ENCODE data around the gene AGBL1.
A peak's percentile ranks its signal among the peaks of the same experiment; 100 is the strongest.

The AGBL1 gene

GRCh38 chr15:86317384-86317740 lies 237.7 kb downstream of the AGBL1 start:
- no peak for DNase-seq (ENCODE audit: low read depth in 3 of 3)

GRCh38 chr15:86322629-86323028 lies 243.0 kb downstream of the AGBL1 start:
- DNase-seq (ENCODE audit: low read depth in 3 of 3), result no peak

DNA sequence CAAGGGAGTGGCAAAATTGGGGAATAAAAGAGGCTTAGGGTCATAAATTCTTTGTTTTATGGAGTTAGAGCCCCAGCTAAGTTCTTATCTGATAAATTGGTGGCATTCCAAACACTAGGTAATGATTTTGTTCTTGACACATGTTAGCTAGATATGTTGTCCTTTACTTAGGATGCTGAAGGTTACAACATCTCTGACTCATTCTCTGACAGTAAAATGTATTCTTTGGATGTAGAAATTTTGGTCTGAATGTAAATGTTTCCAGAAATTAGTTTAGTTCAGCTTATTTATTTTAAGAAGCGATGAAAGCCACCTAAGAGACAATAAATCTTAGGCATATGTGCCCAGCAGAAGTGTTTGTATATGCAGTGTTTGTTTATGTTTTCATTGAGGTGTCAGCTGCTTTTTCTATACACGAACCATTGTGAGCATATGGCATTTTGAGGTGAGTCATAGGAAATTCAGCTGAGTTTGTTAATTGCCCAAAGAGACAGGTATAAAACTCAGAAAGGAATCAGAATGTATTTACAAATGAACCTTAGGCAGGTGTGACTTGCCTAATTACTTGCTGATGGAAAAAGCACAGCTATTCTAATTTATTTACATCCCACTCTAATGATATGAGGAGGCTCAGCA lies 247.7 kb downstream of the AGBL1 start:
- DNase-seq (ENCODE audit: low read depth in 3 of 3), result no peak

GRCh38 chr15:86328658-86329057 lies 249.0 kb downstream of the AGBL1 start:
- no peak for DNase-seq (ENCODE audit: low read depth in 3 of 3)

DNA sequence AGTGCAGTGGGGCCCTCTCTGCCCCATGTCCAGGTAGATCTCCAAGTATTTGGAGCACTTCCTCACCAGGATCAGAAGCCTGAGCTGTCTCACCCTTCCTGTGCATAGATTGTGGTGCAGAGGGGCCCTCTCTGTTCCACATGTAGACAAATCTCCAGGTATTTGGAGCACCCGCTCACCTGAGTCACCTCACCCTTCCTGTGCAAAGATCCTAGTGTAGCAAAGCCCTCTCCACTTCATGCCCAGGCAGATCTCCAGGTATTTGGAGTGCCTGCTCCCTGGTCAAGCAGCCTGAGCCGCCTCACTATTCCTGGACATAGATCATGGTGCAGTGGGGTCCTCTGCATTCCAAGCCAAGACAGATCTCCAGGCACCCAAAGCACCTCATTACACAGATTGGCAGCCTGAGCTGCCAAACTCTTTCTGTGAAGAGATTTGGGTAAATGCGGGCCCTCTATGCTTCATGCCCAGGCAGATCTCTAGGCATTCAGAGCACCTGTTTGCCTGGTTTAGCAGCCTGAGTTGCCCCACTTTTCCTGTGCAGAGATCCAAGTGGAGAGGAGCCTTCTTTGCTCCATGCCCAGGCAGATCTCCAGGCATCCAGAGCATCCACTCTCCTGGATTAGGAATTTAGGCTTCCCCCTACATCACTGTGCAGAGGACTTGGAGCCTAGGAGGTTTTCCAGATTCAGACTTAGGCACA lies 249.8 kb downstream of the AGBL1 start:
- no peak for DNase-seq (ENCODE audit: low read depth in 3 of 3)

GRCh38 chr15:86333819-86334218 lies 254.1 kb downstream of the AGBL1 start:
- DNase-seq (ENCODE audit: low read depth in 3 of 3), result no peak

- DNase-seq (ENCODE audit: low read depth in 3 of 3), result peak in 1 of 3 donors; percentile 5
Observed at GRCh38 chr15:86336051-86336788, 256.5 kb downstream of the AGBL1 start.

DNA sequence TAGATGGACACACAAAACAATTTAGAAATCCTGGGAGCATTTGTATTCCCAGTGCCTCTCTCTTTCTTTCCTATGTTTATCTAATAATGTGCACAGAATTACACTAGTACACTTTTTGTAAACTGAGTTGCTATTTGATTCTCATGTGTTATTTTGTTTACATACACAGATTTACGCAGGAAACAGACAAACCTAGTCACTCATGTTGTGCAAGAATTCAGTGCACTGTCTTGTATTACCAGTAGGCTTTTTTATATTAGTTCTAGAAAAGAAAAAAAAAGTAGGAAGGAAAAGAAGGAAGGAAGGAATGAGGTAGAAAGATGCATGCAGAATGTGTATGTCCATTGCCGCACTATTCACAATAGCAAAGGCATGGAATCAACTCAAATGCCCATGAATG lies 257.4 kb downstream of the AGBL1 start:
- DNase-seq (ENCODE audit: low read depth in 3 of 3), result no peak

GRCh38 chr15:86347245-86347644 lies 267.6 kb downstream of the AGBL1 start:
- no peak for DNase-seq (ENCODE audit: low read depth in 3 of 3)

GRCh38 chr15:86349565-86349964 lies 269.9 kb downstream of the AGBL1 start:
- DNase-seq (ENCODE audit: low read depth in 3 of 3), result no peak

GRCh38 chr15:86353213-86353612 lies 273.5 kb downstream of the AGBL1 start:
- no peak for DNase-seq (ENCODE audit: low read depth in 3 of 3)

DNA sequence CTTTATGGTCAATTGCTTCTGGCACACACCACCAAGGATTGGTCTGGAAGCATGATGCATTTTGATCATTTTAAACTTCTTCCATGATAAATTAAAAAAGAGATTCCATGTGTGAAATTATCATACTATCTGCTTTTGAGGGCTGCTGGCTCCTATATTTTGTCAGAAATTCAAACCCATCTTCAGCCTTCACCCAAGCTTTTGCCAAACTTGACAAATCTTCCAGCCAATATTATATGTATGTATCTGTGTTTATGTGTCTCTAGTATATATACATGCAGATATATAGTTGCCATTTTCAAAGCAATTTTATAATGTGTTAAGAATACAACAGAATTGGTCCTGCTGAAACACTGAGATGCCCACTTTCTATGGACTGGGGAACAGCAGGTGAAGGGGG lies 275.7 kb downstream of the AGBL1 start:
- no peak for DNase-seq (ENCODE audit: low read depth in 3 of 3)

- no peak for DNase-seq (ENCODE audit: low read depth in 3 of 3)
Observed at GRCh38 chr15:86355801-86356200, 276.1 kb downstream of the AGBL1 start.

DNA sequence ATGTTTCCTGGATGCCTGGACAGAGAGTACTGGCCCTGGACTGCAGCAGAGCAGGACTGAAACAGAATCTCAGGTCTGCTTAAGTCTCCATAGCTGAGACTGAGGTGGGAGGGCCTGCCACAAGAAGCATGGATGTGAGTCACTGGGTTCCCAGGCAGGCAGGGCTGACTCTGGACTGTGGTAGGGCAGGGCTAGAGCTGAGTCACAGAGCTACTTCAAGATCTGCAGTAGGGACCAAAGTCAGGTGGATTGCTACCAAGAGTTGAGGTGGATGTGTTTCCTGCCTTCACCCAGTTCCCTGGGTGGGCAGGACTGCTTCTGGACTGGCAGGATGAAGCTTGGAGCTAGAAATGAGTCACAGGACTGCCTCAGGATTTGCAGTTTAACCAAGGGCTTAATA lies 282.9 kb downstream of the AGBL1 start:
- DNase-seq (ENCODE audit: low read depth in 3 of 3), result peak in 1 of 3 donors; percentile 2

GRCh38 chr15:86373147-86373546 lies 293.5 kb downstream of the AGBL1 start:
- DNase-seq (ENCODE audit: low read depth in 3 of 3), result no peak

DNA sequence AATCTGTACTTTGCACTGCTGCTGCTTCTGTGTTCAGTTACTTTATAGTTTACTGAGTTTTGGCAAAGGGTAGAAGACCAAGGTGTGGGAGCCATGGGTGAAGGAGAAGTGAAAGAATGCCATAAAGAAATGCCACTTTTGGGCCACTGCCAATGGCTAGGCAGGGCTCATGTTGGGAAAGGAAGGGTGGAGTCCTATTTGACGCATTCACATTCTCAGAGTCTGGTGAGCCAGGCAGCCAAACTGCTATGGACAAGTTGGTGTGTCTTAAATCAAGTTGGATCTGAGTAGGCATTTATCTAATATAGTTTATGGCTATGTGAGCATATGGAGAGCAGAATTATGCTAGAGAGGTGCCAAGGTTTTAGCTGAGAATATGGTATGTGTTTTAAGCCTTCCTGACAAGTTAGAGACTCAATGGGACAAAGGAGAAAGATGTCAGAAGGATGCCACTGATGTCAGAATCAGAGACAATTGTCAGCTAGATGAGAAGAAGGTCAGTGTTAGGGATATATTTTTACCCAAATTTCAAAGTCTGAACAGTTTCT lies 296.1 kb downstream of the AGBL1 start:
- no peak for DNase-seq (ENCODE audit: low read depth in 3 of 3)

DNA sequence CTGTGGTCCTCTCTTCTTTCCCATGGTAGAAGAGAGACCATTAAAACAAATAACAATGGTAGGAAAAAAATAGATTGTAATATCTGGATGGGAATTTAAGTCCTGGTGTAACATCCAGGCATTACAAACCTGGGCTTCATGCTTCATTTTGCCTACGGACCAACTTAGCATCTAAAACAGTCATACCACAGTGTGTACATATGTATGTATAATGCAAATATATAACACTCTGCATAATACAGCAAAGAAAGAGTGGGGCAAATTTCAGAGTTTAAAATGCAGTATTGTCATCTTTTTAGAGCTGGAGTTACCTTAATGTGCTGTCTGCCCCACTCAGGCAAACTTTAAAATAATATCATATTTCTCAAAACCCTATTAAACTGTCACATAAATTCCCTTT lies 298.2 kb downstream of the AGBL1 start:
- no peak for DNase-seq (ENCODE audit: low read depth in 3 of 3)

DNA sequence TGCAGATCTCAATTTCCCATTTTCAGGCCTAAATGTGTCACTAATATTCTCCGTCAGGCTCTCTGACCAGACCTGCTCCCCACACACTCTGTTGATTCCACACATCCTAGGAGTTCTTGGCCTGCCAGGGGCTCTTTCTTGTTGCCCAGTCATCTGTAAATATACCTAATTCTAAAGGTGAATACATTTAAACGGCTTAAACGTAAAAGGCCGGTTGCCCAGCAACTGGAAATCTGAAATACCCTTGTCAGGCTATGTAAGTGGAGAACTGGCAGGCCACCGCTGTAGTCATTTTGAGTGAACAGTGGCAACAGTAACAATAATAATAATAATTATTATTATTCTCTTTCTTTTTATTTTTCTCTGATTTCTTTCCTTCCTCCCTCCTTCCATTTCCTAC lies 302.7 kb downstream of the AGBL1 start:
- no peak for DNase-seq (ENCODE audit: low read depth in 3 of 3)

- DNase-seq (ENCODE audit: low read depth in 3 of 3), result no peak
Observed at GRCh38 chr15:86383611-86384010, 303.9 kb downstream of the AGBL1 start.

DNA sequence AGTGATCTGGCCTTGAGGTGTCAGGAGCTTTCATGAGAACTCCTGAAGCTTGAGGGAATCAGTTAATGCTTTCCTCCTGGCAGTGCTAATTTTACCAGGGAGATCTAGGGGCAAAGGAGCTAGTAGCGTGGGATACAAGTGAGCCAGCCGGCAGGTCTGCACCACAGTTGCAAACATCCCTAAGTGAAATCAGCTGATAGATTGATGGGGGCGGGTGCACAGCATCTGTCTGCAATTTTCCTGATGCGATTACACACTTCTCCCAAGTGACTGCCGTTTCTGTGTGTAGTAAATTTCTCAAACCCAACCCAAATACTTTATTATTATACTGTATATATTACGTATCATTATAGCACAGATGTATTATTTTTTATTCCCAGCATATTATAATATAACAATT lies 304.5 kb downstream of the AGBL1 start:
- DNase-seq (ENCODE audit: low read depth in 3 of 3), result no peak

- no peak for DNase-seq (ENCODE audit: low read depth in 3 of 3)
Observed at GRCh38 chr15:86392296-86392695, 312.6 kb downstream of the AGBL1 start.

DNA sequence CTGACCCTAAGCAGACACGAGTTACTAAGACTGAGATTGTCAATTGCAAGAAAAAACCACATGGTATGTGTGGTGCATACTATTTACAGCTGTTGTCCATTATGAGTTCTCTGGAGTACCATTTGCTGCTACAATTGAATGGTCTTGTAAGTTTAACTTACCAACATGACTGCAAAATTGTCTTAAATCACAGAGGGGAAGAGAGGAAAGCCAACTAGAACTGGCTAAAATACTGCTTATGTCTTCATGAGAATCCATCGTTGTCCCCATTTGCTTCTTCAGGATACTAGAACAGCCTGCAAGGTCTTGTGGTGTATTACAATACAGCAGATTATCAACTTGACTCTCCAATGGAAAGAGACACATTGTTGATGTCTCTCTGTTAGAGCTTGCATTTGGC lies 313.2 kb downstream of the AGBL1 start:
- no peak for DNase-seq (ENCODE audit: low read depth in 3 of 3)

- DNase-seq (ENCODE audit: low read depth in 3 of 3), result no peak
Observed at GRCh38 chr15:86394866-86395265, 315.2 kb downstream of the AGBL1 start.
